HepG2 (cell line): ENCODE results near the gene ATXN7L3. TPM values are rescaled to one million over a fixed set of nuclear protein-coding genes. Genes with fewer than 3 reads are reported as not detected.
A peak's percentile ranks its signal among the peaks of the same experiment; 100 is the strongest.

Experiments used
- CCAR2 ChIP-seq: fragments of 200-400 bp; formaldehyde crosslinking; optimal IDR thresholded peaks from 2 replicates; pipeline ENCODE3; 2018; ENCODE audit warnings: low read depth, mild to moderate bottlenecking, low read length, moderate library complexity
- CREBL2 ChIP-seq: sonication (generic); formaldehyde crosslinking; IDR thresholded peaks from 2 replicates; pipeline ENCODE4 v1.8.1; 2023; ENCODE audit warnings: missing genetic modification reagents, mild to moderate bottlenecking, borderline replicate concordance
- GPN1 ChIP-seq: sonication (generic); formaldehyde crosslinking; IDR thresholded peaks from 2 replicates; pipeline ENCODE4 v1.5.1; 2020; ENCODE audit warnings: missing genetic modification reagents, borderline replicate concordance
- HDAC1 ChIP-seq: sonication (generic); formaldehyde crosslinking; IDR thresholded peaks from 2 replicates; pipeline ENCODE4 v1.5.1; 2020; ENCODE audit warnings: mild to moderate bottlenecking, missing genetic modification reagents
- IRX3 ChIP-seq: sonication (generic); formaldehyde crosslinking; IDR thresholded peaks from 2 replicates; pipeline ENCODE4 v1.8.1; 2023; ENCODE audit warnings: mild to moderate bottlenecking, low read depth, missing genetic modification reagents, borderline replicate concordance
- KLF6 ChIP-seq: IDR thresholded peaks from 2 replicates; pipeline ENCODE4 v1.8.0; 2016; ENCODE audit warnings: missing biosample characterization, missing genetic modification reagents
- MXD3 ChIP-seq: IDR thresholded peaks from 2 replicates; pipeline ENCODE4 v1.6.1; 2016; ENCODE audit warnings: mild to moderate bottlenecking, missing biosample characterization, missing genetic modification reagents
- NFIC ChIP-seq: IDR thresholded peaks from 2 replicates; pipeline ENCODE4 v1.6.1; 2012; ENCODE audit warnings: mild to moderate bottlenecking, low read length, inconsistent platforms
- POLR2AphosphoS5 ChIP-seq: IDR thresholded peaks from 2 replicates; pipeline ENCODE4 v1.6.1; 2012; ENCODE audit warnings: low read depth, low read length
- PPARG ChIP-seq: conservative IDR thresholded peaks from 2 replicates; pipeline ENCODE4 v1.6.1; 2016; ENCODE audit warnings: missing biosample characterization, missing genetic modification reagents
- SALL1 ChIP-seq: sonication (generic); formaldehyde crosslinking; IDR thresholded peaks from 2 replicates; pipeline ENCODE4 v1.8.0; 2022; ENCODE audit warnings: mild to moderate bottlenecking, missing genetic modification reagents
- SATB2 ChIP-seq: sonication (generic); formaldehyde crosslinking; IDR thresholded peaks from 2 replicates; pipeline ENCODE4 v1.5.0; 2020; ENCODE audit warnings: missing genetic modification reagents
- STAG1 ChIP-seq: sonication (generic); formaldehyde crosslinking; IDR thresholded peaks from 2 replicates; pipeline ENCODE4 v1.4.0; 2020; ENCODE audit warnings: missing genetic modification reagents
- TGIF2 ChIP-seq: IDR thresholded peaks from 2 replicates; pipeline ENCODE4 v1.6.1; 2016; ENCODE audit warnings: control low read depth, missing compliant biosample characterization
- U2AF1 ChIP-seq: fragments of 200-400 bp; formaldehyde crosslinking; optimal IDR thresholded peaks from 2 replicates; pipeline ENCODE3; 2017; ENCODE audit warnings: mild to moderate bottlenecking, low read depth, low read length
- U2AF2 ChIP-seq: fragments of 200-400 bp; formaldehyde crosslinking; IDR thresholded peaks from 2 replicates; pipeline ENCODE4 v1.6.1; 2017; ENCODE audit warnings: low read depth, mild to moderate bottlenecking, low read length
- ZBTB25 ChIP-seq: IDR thresholded peaks from 2 replicates; pipeline ENCODE4 v1.6.1; 2018; ENCODE audit warnings: missing genetic modification reagents
- ZNF570 ChIP-seq: sonication (generic); formaldehyde crosslinking; IDR thresholded peaks from 2 replicates; pipeline ENCODE4 v1.4.0; 2020; ENCODE audit warnings: mild to moderate bottlenecking, missing genetic modification reagents, borderline replicate concordance
- ZNF609 ChIP-seq: sonication (generic); formaldehyde crosslinking; IDR thresholded peaks from 2 replicates; pipeline ENCODE4 v1.4.0; 2020; ENCODE audit warnings: mild to moderate bottlenecking, missing genetic modification reagents, borderline replicate concordance
- ZNF674 ChIP-seq: sonication (generic); formaldehyde crosslinking; IDR thresholded peaks from 2 replicates; pipeline ENCODE4 v1.5.0; 2020; ENCODE audit warnings: low read depth, mild to moderate bottlenecking, missing genetic modification reagents
- ZNF749 ChIP-seq: sonication (generic); formaldehyde crosslinking; IDR thresholded peaks from 2 replicates; pipeline ENCODE4 v1.8.0; 2022; ENCODE audit warnings: mild to moderate bottlenecking, missing genetic modification reagents, moderate library complexity, borderline replicate concordance
- polyA plus RNA-seq, 8 experiments: library from polyadenylated mRNA; depleted of rRNA in 3 of 8; stranded (reverse) in 7 of 8; unstranded in 1 of 8; fragments of >200 nt; fragmentation: Illumina TruSeq in 4 of 8; extraction: Trizol in 4 of 8; gene quantifications; 2 replicates each; pipeline versions ENCODE4 v1.2.1 to v1.2.3, GENCODE V29; 2011 to 2016; ENCODE audit warnings: low read depth in 4 of 8, missing spikeins in 1 of 8, mixed read lengths in 1 of 8; ENCODE audit not compliant: insufficient read depth in 1 of 8
- total RNA-seq, 5 experiments: library from RNA; depleted of rRNA; stranded (reverse); fragments of >200 nt; fragmentation: Illumina TruSeq; extraction: Trizol; gene quantifications; 2 replicates each; pipeline ENCODE4 v1.2.3, GENCODE V29; 2016; ENCODE audit warnings: low read depth in 1 of 5

ATXN7L3 gene
- total and polyA plus RNA-seq, 2 of the 13 experiments (the other 11 are each of a cell fraction or from before 2014, with no cell fraction given) = 44.5 to 59.1 TPM

- TF ChIP-seq ZNF609 = peak; percentile 37; the same call in 1 of the 2 replicates
- TF ChIP-seq ZNF570 = no peak
- TF ChIP-seq U2AF1 = no peak
- peak; percentile 48; the same call in 1 of the 2 replicates for TF ChIP-seq POLR2AphosphoS5
- peak; percentile 25; the same call in 1 of the 2 replicates for TF ChIP-seq IRX3 (CRISPR knock-in tag)
- no peak for TF ChIP-seq GPN1 (CRISPR knock-in tag)
- peak; percentile 73; the same call in 1 of the 2 replicates for TF ChIP-seq SALL1 (CRISPR knock-in tag)
- TF ChIP-seq ZNF674 (CRISPR knock-in tag) = no peak
- no peak for TF ChIP-seq NFIC
- no peak for TF ChIP-seq ZNF749 (CRISPR knock-in tag)
- 0 out of 2 replicates have a peak, but pooled peaks have one; percentile 22 for TF ChIP-seq SATB2 (CRISPR knock-in tag)
- 0 out of 2 replicates have a peak, but pooled peaks have one; percentile 8 for TF ChIP-seq TGIF2 (CRISPR knock-in tag)
- TF ChIP-seq CREBL2 (CRISPR knock-in tag) = no peak
- TF ChIP-seq CCAR2 = no peak
- TF ChIP-seq ZBTB25 (CRISPR knock-in tag) = no peak
- no peak for TF ChIP-seq U2AF2
- no peak for TF ChIP-seq KLF6 (CRISPR knock-in tag)
- TF ChIP-seq PPARG (CRISPR knock-in tag) = peak; percentile 3; the same call in 1 of the 2 replicates
- TF ChIP-seq HDAC1 (CRISPR knock-in tag) = peak; percentile 66
- TF ChIP-seq MXD3 = peak; percentile 82
- TF ChIP-seq STAG1 (CRISPR knock-in tag) = no peak
These were observed 933 bp upstream of the ATXN7L3 start (continued) for GRCh38 chr17:44200478-44201155.
